ENCODE results near the gene RRP8. TPM values are rescaled to one million over a fixed set of nuclear protein-coding genes. Genes with fewer than 3 reads are reported as not detected.

The RRP8 gene
- total RNA-seq, 1 experiment from 2014 or later, result 16.0 TPM

GRCh38 chr11:6621711-6622211, 18.3 kb upstream of the RRP8 start:
- Histone ChIP-seq H2AK5ac (ENCODE audit: insufficient read length, low read length) (no peak overlapping the region), H3K4ac (ENCODE audit: low read depth, low read length) (no peak overlapping the region), H4K20me1 (ENCODE audit: control insufficient read depth, insufficient read depth, insufficient read length) (no peaks in the 10 kb centered on the region), H3K27me3 (ENCODE audit: insufficient read depth, low read length) (no peaks in the 10 kb centered on the region), H3K4me2 (ENCODE audit: insufficient read depth, insufficient read length, low read length) (no peak overlapping the region), H4K91ac (ENCODE audit: insufficient read length, low read depth, low read length) (no peak overlapping the region), H3K79me2 (ENCODE audit: insufficient read depth, low read length) (no peaks in the 10 kb centered on the region), H3K4me1 (ENCODE audit: insufficient read depth, low read length) (no peaks in the 10 kb centered on the region), H2BK5ac (ENCODE audit: insufficient read length, low read length) (no peak overlapping the region), H4K8ac (replicated peaks; ENCODE audit: insufficient read length, low read depth, low read length) (no peak overlapping the region), H3K9me3 (ENCODE audit: control insufficient read depth, low read depth, low read length) (no peaks in the 10 kb centered on the region), H3K23me2 (ENCODE audit: insufficient read length, low read depth, low read length, poor library complexity, severe bottlenecking) (peaks cover 8% of the 10 kb centered on the region), H2BK20ac (ENCODE audit: low read depth, low read length, poor library complexity, severe bottlenecking) (no peak overlapping the region), H3K79me1 (ENCODE audit: insufficient read depth, low read depth, low read length, poor library complexity, severe bottlenecking) (no peaks in the 10 kb centered on the region), H3K27ac (ENCODE audit: insufficient read length, low read depth, low read length) (no peak overlapping the region), H3K9ac (ENCODE audit: extremely low read depth, insufficient read length, low read length) (no peak overlapping the region), H3T11ph (ENCODE audit: low read length) (no peak overlapping the region), H2BK120ac (ENCODE audit: low read depth, low read length, poor library complexity, severe bottlenecking) (no peak overlapping the region), H3K23ac (ENCODE audit: insufficient read length, low read depth, low read length) (no peak overlapping the region), H4K5ac (ENCODE audit: insufficient read length, low read depth, low read length) (no peak overlapping the region), H3K14ac (ENCODE audit: insufficient read depth, low read length) (no peak overlapping the region), H2BK12ac (ENCODE audit: insufficient read length, low read depth, low read length) (no peak overlapping the region), H3K18ac (ENCODE audit: insufficient read length, low read depth, low read length) (no peak overlapping the region), H2BK15ac (ENCODE audit: low read depth, low read length) (no peak overlapping the region), H3K56ac (ENCODE audit: insufficient read length, low read depth, low read length) (no peak overlapping the region), H2AFZ (ENCODE audit: low read length) (no peak overlapping the region)
- DNase-seq, result no peak
- Mint-ChIP-seq H3K4me3 (no peak overlapping the region), H3K27ac (0 out of 7 replicates have a peak overlapping the region, but pooled peaks of 1 of the 3 experiments have one; percentile 8), H3K36me3 (ENCODE audit: insufficient read depth in 1 of 3, low read depth in 3 of 3) (peaks cover 0 to 14% (median 7%) of the 10 kb centered on the region in 3 experiments; a peak in 6 of 7 replicates), H3K4me1 (no peaks in the 10 kb centered on the region; a peak in 2 of 4 replicates), H3K9me3 (no peaks in the 10 kb centered on the region), H3K27me3 (ENCODE audit: low read depth) (no peaks in the 10 kb centered on the region)
- WGBS (ENCODE audit: extremely low coverage, insufficient read length, low lambda C conversion rate), result no CpG with 5 or more reads among the region's 16 CpGs
- no peak for TF ChIP-seq CTCF (conservative IDR thresholded peaks at IDR 0.05)
